GM21515 (cell line): Measurements from ENCODE around the gene WWC2.

ENCODE experiments used
- ATAC-seq: cut with Tn5 transposase; IDR thresholded peaks from one replicate; pipeline ENCODE4 v1.9.1; 2021; ENCODE audit not compliant: unreplicated experiment

The WWC2 gene

DNA sequence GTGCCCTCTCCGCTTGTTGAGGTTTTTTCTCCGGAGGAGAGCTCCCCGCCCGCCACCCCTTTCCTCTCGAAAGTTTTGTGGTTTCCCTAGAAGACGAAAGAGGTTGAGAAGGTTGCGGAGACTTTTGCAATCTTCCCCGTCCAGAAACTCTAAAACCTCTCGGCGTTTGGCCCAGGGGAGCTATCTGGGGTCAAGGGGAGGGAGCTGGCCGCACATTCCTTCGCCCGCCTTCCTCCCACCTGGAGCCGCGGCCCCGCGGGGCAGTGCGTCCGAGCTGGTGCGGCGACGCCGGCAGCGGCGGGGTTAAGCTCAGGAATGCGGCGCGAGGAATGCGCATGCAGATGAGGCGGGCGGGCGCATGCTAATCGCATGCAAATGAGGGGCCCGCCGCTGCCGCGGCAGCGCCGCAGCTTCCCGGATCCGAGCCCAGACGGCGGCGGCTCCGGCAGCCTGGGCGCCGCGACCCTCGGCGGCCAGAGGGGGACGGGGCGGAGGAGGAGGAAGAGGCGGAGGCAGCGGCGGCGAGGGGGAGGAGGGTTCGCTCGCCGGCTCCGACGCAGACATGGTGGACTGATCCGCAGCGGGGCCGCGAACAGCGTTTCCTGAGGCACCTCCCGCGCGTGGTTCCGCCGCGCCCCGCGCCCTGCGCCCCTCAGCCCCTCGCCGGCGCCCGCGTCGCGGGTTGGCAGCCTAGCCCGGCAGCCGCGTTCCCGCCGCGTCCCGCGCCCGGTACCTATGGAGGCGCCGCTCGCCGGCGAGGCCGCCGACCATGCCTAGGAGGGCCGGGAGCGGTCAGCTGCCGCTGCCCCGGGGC, at the start of gene WWC2:
WWC2 (plus strand) TSS at position 535 of the 814 bp plus-strand sequence; CDS start at position 770, 235 bp downstream.
- ATAC-seq = no peak

GRCh38 chr4:183053681-183054080, 45.4 kb upstream of the WWC2 start:
- no peak for ATAC-seq

DNA sequence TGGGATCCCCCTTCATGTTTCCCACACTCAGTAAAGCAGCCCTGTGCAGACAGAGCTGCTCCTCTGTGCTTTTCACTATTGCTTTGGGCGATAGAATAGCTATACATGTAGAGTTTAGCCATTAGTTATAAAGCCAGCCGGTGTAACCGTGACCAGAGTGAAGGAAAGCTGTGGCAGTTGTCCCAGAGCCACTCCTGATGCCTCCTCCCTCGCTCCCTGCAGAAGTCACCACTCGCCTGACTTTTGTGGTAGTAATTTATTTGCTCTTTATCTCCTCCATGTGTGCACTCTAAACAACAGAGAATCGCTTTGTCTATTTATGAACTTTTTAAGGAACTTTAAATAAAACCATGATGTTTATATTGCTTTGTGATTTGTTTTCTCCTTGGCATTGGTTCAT, 41.8 kb upstream of the WWC2 start:
- ATAC-seq = no peak

GRCh38 chr4:183059797-183060196, 39.3 kb upstream of the WWC2 start:
- ATAC-seq = no peak

GRCh38 chr4:183068502-183068901, 30.6 kb upstream of the WWC2 start:
- ATAC-seq = no peak

DNA sequence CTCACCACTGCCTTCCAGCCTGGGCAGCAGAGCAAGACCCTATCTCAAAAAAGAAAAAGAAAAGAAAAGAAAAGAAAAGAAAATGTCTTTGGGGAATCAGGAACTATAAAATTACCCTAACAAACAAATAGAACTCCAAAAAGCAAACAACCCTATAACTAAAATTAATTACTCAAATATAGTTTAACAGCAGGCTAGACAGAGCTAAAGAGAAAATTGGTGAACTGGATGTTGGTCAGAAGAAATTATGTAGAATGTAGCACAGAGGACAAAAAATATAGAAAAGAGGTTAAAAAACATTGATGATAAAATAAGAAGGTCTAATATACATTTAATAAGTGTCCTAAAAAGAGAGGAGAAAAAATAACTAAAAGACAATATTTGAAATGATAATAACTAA, 27.8 kb upstream of the WWC2 start:
- no peak for ATAC-seq

DNA sequence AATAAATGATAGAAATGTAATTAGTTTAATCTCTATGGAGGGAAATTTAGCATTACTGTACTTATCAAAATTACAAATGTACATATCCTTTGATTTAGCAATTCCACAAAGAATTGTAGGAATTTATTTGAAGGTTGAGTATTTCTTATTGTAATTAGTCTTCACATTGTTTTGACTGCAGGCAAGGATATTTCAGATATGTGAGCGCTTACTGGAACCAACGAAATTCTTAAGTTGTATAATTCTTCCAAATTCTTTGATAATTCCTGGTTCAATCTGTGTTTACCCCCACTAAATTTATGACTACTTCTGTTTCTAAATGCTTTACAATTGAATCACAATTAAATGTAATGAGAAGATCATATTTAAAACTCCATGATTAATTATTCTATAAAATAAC, 26.9 kb upstream of the WWC2 start:
- no peak for ATAC-seq

DNA sequence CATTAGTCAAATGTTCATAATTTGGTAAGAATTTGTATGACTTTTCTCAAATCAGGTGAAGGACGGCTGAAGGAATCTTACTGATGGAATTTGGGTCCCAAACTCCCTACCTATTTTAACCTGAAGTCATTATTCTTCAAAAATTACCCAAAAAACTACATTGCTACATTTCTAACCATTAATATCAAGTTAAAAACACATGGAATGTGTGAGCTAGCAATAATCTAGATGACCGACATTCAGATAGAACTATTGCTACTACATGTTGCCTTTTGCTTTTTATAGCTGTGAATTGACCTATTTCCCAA, 25.3 kb upstream of the WWC2 start:
- ATAC-seq = no peak

DNA sequence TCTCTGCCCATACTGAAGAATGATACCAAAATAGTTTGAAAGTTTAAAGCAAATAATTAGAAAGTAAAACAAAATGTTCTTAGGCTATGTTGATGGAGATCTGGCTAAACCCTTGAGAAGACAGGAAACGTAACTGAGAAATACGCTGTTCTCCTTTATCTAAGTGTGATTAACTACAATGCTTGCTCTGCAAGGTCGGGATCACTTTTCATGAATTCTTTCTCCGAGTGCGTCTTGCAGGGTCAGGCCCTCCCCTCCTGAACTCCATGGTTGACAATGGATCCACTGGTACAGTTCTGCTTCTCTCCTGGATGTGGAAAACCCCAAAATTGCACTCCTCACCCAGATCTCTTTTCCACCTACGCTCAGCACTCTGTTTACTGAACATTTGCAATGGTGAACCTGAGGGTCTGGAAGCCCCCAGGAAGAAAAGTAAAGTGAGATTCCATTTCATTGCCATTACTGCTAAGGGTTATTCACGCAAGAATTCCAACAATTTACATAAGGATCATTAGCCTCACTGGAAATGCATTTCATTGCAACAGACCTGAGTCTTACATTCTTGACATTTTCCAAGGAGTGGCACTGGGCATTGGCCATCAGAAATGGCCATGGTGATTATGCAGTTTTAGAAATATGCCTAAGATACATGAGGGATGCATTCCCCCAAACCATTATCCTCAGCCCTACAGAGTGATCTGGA, 24.6 kb upstream of the WWC2 start:
- no peak for ATAC-seq

DNA sequence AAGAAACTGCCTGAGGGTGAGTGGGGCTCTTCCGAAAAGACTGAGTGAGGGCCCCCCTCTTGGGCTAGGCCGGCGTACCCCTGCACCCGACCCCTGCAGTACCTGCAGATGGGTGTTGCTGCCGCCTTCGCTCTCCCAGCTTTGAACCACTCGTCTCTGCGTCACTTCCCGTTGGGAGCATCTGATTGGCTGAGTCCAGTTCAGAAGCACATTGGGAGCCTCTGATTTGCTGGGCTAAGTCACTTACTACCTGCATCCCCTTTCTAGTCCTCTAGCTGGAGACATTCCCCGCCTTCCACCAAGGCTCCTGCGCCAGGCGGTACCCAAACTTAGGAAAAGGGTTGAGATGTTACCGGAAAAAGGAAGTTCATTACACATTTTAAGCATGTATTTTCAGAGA, 20.4 kb upstream of the WWC2 start:
- no peak for ATAC-seq

GRCh38 chr4:183080372-183081115, 18.5 kb upstream of the WWC2 start:
- ATAC-seq = no peak

DNA sequence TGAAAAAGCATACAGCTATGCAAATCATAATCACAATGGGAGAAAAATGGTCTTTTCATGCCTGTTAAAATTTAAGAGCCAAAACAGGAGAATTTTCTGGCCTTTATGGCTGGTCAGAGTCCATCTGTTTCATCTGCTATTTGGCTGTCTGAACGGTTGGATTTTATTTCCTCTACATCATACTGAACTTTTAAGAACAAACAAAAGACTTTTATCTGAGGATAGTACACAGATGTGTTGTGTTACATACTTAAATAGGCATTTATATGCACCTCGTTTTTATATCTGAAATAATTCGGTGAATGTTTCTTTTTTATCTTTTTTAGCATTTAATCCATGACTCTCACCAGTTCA, 18.0 kb upstream of the WWC2 start:
- ATAC-seq = no peak

DNA sequence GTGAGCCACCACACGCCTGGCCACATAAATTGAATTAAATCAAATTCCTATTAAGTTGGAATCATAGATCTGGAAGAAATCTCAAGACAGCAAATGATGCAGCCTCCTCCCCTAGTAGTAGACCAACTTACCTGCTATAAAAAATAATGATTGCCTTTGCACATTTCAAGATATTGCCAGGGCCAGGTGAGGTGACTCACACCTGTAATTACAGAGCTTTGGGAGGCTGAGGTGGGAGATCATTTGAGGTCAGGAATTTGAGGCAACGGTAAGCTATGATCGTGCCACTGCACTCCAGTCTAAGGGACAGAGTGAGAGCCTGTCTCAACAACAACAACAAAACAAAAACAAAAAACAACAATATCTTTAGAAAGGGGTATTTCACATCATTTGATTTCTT, 17.0 kb upstream of the WWC2 start:
- no peak for ATAC-seq

DNA sequence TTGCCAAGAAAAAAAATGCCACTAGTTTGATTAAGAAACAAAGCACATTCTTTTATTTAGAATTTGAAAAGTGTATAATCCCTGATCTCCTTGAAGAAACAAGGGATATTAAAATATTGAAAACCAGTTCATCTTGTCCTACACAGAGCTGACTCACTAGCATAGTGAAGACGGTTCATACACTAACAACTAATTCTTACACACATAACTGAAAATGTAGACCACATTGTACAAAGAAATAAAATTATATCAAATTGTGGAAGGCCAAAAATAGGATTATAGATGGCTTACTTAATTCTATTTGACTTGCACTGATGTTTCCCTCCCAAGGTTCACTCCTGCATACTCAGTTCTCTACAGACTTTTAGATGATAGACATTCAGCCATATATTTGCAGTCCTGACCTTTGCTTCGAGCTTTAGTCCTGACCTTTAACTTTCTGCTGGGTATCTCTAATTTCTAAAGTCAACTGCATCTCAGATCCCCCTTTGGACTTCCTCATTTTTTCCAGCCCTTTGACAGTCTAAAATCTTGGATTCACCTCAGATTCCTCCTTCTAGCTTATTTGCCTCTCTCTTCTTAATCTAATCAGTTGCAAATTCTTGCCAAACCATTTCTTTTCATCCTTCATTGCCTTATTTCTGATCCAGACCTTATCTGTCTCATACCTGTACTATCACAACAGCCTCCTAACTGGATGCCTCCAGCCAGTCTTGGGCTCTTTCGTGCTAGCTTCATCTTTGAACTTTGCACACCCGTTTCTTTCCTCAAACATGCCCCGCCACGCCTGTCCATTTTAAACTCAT, 4.5 kb upstream of the WWC2 start:
- no peak for ATAC-seq

- ATAC-seq = no peak
Observed at GRCh38 chr4:183095199-183095512, 3.9 kb upstream of the WWC2 start.

DNA sequence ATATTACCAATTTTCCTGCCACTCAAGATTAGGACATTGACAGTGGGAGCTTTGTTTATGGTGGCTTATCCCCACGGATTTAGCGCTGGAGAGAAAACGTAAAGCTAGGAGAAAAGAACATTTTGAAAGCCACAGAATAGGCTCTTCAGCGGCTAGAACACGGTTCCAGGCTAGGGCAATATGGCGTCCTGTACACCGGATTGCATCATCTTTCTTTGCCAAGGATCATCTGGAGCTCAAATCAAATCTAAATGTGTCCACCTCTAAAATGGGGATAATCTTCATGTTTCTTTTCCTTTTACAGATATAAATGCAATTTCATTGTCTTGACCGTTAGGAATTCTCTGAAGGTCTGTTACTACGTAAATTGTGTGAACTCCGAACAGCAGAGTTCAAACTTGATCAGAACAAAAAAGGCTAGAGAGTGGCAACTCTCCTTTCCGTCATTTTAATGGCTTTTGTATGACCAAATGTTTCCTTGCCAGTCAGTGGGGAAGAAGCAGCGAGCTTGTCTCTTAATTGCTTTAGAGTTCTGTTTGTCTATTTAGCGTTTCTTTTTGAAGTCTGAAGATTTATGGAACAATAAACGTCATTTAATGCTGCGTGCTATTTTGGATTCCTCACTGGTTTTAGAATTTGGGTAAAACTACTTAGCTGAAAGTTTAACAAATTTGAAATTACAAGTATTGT, 2.6 kb upstream of the WWC2 start:
- ATAC-seq = no peak

DNA sequence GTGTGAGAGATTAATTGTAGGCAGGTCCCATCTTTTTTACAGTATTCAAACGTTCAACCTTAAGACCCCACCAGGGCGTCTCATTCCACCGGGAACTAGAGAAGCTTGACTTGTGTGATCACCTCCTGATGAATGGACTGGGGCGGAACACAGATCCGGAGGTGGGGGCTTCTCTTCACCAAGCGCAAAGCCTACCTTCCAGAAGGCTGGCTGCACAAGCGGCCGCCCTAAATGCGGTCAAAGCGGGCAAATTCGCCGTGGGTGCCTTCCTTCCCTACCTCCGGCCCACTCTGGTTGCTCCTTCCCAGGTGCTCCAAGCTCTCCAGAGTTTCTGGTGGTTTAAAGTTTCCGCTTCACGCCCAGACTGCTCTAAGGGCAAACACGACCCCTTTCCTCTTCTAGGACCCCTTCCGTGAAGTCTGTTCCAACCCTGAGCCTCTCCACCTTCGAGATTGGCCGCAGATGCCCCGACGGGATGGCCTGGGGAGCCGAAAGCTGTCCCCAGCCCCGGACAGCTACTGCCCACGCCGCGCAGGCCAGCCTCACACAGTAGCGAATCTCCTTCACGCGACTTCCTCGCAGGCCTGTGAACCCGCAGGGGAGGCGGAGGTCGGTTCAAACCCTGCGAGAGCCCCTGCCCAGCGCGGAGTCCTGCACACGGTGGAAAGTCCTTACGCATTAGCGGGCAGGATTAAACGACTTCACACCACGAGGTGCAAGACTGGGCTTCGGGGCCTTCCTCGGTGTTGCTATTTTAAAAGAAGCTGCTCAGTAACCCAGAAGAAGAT, 1.6 kb upstream of the WWC2 start:
- ATAC-seq = no peak

- ATAC-seq = no peak
Observed at GRCh38 chr4:183098019-183098722, 886 bp upstream of the WWC2 start.

DNA sequence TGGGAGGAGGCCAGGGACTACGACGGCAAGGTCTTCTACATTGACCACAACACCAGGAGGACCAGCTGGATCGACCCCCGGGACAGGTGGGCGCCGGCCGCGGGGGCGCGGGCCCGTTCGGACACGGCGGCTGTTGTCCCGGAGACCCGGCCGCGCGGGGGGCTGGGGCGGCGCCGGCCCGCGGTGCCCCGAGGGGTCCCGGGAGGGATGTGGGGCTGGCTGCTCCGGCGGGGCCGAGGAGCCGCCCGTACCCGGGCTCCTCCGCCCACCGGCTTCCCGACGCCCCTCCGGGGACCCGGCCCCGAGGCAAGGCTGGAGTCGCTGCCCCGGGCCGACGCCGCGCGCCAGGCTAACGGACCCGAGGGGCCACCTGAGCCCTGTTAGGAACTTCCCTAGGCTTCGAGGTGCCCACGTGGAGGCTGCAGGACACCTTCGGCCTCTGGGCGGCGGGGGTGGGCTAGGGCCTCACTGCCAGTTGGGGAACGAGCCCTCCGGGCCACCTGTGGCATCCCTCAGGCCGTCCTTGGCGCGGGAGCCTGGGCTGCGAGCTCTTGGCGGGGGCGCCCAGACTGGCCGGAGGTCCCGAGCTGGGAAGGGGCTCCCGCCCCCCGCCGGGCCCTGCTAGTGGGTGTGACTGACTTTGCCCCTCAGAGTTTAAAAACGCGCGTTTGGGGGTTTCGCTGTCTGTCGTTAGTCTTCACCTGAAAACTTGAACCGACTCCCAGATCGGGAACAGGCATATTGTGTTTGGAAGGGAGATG, 660 bp downstream of the WWC2 start:
- ATAC-seq = no peak
